ENCODE data around the gene BRD7.

- no peak for TF ChIP-seq CTCF (IDR thresholded peaks at IDR 0.05; ENCODE audit: insufficient read depth, low read length)
- no peak for TF ChIP-seq GABPA (IDR thresholded peaks at IDR 0.05; ENCODE audit: low read depth)
- no peak for TF ChIP-seq POLR2AphosphoS5 (IDR thresholded peaks at IDR 0.05; ENCODE audit: low read depth)
Measured at GRCh38 chr16:50294955-50295354, 73.8 kb downstream of the BRD7 start.

Measured in HL-60 (cell line).